Gastrocnemius medialis (tissue), 4 donors: ENCODE measurements around the gene FNDC3B.

Source experiments
- POLR2A ChIP-seq, 2 donors: fragments of 450-650 bp; IDR thresholded peaks; one replicate each; pipeline ENCODE4 v1.6.1; 2017; ENCODE audit warnings: antibody characterized with exemption in 2 of 2, mild to moderate bottlenecking in 2 of 2, moderate library complexity in 2 of 2
- TF ChIP-seq, protein P1 (sequence below), 5 experiments: fragments of 450-650 bp in 3 of 5; fragments of 200-600 bp in 2 of 5; sonication (generic) in 2 of 5; IDR thresholded peaks in 4 of 5; conservative IDR thresholded peaks in 1 of 5; 1 replicate in 4 of 5; 2 replicates in 1 of 5; pipeline ENCODE4 v1.5.1; 2016 to 2019; ENCODE audit warnings: antibody characterized with exemption in 5 of 5, mild to moderate bottlenecking in 3 of 5, moderate library complexity in 3 of 5

DNA sequence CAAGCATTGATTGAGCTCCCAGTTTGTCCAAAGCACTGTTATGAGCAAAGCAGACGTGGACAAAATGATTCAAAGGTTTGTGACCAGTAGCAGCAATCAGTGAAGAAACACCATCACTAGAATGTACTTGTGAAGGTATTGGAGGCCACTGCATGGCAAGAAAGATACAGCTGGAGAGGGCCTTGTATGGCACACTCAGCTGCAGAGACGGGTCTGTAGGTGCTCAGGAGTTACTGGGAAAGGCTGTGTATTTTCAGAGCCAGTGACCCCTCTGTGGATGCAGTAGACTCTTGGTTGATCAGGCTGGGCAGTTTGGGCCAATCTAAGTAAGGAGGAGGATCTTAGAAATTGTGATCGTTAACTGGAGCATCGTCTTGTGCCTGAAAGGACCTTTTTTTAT lies 288.9 kb downstream of the FNDC3B start:
- no peak for TF ChIP-seq POLR2A (IDR thresholded peaks at IDR 0.05)
- TF ChIP-seq, protein P1, sequence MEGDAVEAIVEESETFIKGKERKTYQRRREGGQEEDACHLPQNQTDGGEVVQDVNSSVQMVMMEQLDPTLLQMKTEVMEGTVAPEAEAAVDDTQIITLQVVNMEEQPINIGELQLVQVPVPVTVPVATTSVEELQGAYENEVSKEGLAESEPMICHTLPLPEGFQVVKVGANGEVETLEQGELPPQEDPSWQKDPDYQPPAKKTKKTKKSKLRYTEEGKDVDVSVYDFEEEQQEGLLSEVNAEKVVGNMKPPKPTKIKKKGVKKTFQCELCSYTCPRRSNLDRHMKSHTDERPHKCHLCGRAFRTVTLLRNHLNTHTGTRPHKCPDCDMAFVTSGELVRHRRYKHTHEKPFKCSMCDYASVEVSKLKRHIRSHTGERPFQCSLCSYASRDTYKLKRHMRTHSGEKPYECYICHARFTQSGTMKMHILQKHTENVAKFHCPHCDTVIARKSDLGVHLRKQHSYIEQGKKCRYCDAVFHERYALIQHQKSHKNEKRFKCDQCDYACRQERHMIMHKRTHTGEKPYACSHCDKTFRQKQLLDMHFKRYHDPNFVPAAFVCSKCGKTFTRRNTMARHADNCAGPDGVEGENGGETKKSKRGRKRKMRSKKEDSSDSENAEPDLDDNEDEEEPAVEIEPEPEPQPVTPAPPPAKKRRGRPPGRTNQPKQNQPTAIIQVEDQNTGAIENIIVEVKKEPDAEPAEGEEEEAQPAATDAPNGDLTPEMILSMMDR (IDR thresholded peaks at IDR 0.05 in 4 of 5, conservative IDR thresholded peaks at IDR 0.05 in 1 of 5) = no peak
